HG03571 (cell line): Measurements from ENCODE around the gene DCUN1D2.

Experiments
- ATAC-seq: cut with Tn5 transposase; IDR thresholded peaks from one replicate; pipeline ENCODE4 v1.9.1; 2021; ENCODE audit not compliant: unreplicated experiment

DCUN1D2 gene

DNA sequence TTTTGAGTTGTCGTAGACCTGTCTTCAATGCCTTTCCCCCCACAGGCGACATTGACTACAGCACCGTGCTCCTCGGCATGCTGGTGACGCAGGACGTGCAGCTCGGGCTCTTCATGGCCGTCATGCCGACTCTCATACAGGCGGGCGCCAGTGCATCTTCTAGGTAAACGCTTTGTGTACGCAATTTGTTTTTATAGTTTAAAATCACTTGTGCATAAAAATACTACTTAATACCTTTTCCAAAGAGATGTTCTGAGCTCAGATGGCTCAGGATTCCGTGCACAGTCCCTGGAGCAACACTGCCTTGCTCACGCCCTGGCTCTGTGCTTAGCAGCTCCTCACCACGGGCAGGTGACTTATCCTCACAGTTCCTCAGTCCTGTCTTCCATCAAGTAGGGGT is 30.1 kb upstream of the DCUN1D2 start:
- ATAC-seq: no peak

DNA sequence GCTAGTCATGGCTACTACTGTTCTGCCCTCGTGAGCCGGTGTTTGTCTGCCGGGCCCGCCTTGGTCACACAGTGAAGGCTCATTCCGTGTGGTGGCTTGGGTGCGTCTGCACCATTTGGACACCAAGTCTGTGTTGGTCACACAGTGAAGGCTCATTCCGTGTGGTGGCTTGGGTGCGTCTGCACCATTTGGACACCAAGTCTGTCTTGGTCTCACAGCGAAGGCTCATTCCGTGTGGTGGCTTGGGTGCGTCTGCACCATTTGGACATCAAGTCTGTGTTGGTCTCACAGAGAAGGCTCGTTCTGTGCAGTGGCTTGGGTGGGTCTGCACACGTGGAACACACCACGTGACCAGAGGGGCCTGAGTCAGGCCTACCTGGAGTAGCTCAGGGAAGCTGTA is 29.0 kb upstream of the DCUN1D2 start:
- ATAC-seq: no peak

DNA sequence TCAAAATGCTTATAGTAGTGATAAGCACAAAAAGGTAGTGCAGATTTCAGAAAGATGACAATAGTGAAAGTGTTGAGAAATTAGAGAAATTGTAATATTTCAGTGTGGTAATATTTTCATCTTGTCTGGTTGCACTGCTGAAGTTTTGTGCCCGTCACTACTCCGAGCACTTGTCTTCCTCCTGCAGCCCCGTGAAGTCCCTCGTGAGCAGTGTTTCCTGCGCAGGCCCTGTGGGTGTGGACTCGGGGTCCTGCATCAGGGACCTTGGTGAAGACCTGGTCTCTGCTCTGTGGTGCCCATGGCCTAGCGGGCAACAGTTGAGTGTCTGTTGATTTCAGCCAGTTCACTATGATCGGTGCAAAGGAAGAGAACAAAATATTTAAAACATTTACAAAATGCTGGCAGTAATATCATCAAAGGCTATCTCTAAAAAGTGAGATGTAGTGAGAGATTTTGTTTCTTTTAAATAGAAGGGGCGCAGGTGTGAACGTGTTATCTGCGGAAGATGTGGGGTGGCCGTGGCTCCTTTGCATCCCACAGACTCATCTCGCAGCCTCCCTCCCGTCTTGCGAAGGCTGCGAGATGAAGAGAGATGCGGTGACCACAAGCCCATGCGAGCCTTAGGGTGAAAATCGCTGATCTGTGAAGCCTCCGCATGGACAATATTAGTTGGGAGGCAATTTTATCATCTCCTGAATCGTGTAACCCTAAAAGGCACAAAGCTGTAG is 27.7 kb upstream of the DCUN1D2 start:
- ATAC-seq: no peak

DNA sequence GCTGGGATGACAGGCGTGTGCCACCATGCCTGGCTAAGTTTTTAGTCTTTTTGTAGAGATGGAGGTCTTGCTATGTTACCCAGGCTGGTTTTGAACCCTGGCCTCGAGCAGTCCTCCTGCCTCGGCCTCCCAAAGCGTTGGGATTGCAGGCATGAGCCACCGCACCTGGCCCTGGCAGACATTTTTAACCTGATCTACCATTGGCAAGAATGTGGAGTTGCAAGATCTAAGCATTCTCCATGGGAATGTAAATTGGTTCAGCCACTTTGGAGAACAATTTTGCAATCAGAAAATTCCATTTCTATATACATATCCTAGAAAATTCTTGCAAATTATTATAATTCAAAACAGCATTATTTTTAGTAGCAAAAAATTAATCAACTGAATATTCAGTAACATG is 24.3 kb upstream of the DCUN1D2 start:
- ATAC-seq: no peak

DNA sequence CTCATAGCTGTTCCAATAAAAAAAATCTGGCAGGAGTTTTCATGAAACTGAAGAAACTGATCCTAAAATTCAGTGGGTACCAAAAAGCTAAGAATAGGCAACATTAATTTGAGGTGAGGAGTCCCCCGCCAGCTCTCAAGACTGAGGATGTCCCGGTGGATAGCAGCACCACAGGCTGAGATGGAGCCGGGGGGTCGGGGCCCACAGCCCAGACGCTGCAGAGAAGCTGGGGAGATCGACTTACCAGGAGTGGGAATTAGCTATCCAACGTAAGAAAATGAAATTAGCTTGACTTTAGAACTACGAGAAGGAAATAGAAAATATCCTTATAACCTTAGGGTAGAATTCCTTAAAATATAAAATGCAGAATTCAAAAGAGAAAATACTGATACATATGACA is 23.2 kb upstream of the DCUN1D2 start:
- no peak for ATAC-seq

DNA sequence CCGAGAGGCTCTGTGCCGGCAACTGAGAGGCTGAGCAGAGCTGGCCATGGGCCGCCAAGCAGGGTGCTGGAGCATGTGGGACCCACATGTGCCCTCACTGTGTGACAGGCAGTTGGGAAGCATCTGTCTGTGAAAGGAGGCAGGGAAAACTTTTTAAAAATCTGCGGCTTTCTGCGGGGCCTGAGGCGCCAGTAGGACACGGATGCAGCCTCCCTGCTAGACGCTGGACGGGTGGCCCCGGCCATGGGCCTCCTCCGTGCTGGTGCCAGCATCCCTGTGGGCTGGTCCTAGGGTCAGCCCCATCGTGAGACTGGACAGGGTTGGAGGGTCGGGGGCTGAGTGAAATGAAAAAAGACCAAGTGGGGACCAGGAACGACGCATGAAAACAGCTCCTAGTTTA is 20.9 kb upstream of the DCUN1D2 start:
- no peak for ATAC-seq

DNA sequence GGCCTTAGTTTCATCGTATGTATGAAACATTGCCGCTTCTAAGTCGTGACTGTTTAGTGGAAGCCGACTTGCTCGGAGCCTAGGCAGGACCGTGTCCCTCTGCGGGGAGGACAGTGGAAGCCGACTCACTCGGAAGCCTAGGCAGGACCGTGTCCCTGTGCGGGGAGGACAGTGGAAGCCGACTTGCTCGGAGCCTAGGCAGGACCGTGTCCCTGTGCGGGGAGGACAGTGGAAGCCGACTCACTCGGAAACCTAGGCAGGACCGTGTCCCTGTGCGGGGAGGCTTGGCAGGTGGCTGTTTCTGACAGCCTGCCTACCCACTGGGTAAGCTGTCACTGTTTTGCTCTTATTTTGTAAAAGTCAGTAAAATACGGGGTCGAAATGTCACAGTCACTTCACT is 20.4 kb upstream of the DCUN1D2 start:
- no peak for ATAC-seq

DNA sequence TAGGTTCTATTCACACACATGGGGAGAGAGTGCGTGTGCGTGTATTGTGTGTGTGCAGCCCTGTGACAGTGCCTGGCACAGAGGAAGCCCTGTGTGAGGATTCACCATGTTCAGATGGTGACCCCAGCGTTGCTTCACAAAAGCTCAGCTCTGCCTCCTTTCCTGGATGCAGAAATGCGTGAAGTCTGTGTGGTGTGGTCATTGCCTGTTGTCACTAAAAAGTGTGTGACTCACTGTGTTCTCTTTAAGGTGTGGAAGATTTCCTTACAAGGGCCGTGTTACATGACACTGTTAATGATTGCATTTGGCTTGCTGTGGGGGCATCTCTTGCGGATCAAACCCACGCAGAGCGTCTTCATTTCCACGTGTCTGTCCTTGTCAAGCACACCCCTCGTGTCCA is 19.5 kb upstream of the DCUN1D2 start:
- ATAC-seq: no peak

DNA sequence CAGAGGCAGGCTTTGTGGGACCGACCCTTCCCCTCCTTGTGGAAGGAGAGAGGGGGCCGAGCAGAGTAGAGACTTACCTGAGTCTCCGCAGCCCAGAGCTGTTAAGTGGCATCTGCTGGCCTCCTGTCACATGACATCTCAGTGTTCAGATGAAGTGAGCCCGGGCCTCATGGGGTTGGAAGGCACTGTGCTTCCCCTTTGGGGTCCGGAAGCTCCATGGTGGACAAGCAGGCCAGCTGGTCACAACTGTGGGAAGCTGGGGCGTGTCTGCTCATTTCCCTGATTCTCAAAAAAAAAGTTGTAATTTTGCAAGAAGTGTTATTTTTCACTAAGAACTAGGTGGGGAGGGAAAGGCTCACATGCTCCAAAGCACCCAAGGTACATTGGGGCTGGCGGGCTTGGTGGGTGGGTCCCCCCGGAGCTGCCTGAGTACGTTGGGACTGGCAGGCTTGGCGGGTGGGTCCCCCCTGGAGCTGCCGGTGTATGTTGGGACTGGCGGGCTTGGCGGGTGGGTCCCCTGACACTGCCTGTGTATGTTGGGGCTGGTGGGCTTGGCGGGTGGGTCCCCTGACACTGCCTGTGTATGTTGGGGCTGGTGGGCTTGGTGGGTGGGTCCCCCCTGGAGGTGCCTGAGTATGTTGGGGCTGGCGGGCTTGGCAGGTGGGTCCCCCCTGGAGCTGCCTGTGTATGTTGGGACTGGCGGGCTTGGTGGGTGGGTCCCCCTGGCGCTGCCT is 18.2 kb upstream of the DCUN1D2 start:
- no peak for ATAC-seq

DNA sequence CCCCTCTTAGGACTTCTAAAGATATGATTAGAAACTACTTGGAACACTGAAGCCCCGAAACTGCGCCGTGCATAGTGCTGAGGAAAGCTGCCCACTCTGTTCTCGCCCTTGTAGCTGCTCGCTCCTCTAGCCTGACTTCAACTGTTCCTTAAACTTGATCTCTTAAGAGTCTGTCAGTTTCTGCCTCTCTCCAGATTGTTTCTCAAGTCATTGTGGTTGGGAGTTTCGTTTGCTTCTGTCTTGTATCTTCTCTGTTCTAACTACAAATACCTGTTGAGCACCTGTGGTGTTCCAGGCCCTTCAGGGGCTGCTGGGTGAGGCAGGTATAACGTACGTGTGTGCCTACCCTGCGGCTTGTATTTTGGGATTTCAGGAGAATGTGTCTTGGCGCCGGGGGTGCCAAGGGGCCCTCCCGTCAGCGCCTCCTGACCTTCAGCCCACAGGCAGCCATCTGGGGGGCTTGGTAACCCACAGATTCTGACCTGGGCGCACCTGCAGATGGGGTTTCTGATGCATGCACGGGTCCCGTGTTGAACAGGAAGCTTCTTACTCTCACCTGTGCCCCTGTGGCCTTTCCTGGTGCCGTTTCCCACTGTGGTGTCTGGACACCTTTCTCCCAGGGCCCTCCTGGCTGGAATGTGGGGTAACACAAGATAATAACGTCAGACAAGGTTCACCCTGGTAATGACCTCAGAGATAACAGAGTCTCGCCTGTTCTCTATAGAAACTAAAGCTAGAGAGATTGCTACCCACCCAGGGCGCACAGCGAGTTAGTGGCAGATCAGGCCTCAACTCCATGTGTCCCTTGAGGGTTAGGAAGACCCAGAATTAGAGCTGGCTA is 17.2 kb upstream of the DCUN1D2 start:
- ATAC-seq: no peak

DNA sequence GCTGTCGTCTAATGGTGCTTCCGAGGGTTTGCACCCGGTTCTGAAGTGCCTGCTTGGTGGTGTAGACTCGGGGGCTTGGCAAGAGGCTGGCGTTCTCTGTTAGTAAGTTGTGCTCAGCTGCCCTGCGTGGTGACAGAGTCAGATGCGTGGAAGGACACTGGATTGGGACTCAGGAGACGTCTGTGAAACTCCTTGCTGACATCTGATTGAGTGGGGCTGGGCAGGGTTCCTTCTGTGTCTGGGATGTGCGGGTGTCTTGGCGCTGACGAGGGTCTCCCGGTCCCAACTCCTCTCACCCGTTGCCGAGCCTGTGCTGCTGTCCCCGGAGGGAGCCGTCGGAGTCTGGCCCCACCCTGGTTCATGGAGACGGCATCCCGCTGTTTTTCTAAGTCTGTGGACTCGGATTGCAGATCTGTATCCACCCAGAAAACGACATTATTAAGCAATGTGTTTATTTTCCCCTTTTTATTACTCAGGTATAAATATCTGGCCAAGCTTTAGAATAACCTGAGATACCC is 16.4 kb upstream of the DCUN1D2 start:
- ATAC-seq: no peak

DNA sequence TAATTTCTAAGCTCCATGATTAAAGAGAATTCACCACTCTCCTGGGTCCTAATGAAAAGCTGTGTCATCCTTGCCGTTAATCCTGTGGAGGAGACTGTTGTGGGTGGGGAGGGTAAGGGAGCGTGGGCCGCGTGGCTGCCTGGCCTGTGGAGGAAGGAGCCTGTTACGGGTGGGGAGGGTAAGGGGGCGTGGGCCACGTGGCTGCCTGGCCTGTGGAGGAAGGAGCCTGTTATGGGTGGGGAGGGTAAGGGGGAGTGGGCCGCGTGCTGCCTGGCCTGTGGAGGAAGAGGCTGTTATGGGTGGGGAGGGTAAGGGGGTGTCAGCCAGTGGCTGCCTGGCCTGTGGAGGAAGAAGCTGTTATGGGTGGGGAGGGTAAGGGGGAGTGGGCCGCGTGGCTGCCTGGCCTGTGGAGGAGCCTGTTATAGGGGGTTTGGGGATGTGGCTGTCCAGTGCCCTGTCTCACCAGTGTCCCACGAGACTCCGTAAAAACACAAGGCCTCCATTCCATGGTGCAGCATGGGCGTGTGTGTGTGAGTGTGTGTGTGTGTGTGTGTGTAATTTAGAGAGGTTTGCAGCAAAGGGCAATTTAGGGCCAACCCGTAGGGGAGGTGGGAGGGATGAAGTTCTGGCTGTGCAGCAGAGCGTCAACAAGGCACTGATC is 15.6 kb upstream of the DCUN1D2 start:
- no peak for ATAC-seq

DNA sequence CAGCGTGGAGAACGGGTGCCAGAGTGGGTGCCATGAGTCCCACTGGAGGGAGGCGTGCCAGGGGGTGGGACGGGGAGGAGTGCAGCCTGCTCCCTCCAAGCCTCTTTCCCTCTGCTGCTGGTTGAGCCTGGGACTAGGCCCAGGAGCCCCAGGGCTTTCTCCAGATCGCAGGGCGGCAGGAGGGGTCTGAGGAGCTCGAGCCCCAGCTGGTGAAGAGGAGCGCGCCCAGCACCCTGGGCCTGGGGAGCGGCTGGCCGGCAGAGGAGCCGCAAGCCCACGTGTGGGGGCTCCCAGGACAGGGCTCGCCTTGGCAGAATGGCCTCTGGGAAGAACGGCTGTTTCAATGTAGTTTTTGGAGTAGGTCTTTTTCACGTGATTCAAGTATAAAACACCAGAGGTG is 12.2 kb upstream of the DCUN1D2 start:
- no peak for ATAC-seq

DNA sequence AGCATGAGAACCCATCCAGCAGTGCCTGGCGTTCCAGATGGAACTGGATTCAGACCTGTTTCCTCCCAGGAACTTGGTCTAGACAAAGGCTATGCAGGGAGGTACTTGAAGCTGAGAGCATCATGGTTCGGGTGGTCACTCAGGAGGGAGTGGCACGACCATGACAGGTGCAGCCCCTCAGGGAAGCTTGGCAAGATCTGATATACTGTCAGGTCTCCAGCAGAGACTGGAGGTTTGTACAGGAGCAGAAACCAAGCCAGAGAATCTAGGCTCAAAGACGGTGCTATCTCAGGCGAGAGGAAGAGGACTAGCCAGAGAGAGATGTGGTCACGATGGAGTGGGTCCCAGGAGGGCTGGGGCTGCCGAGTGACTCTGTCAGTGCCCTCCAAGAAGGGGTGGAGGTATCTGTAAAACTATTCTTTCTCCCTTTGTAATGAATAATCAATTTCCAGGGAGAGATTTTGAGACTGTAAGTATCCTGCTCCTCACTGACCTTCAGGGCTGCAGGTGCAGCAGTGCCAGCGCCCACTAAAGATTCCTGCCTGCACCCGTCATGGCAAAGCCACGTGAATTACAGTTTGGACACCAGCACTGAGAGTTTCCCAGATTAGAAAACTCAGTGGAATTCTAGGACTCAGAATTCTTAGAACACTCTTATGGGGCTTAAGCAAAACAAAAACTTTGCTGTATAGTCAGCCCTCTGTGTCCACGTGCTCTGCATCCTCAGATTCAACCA is 10.2 kb upstream of the DCUN1D2 start:
- no peak for ATAC-seq

DNA sequence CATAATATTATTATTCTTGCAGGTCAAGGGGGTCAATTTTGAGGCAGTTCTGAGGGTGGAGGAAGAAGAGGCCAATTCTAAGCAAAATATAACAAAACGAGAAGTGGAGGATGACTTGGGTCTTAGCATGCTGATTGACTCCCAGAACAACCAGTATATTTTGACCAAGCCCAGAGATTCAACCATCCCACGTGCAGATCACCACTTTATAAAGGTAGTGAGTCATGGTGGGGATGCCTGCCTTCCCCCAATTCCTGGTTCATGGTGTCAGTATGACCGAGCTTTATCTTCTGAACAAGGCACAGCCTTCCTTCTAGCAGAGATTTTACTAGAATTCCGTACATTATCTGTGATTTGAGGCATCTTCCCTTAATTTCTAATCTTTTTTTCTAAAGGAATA is 9.4 kb upstream of the DCUN1D2 start:
- ATAC-seq: no peak

DNA sequence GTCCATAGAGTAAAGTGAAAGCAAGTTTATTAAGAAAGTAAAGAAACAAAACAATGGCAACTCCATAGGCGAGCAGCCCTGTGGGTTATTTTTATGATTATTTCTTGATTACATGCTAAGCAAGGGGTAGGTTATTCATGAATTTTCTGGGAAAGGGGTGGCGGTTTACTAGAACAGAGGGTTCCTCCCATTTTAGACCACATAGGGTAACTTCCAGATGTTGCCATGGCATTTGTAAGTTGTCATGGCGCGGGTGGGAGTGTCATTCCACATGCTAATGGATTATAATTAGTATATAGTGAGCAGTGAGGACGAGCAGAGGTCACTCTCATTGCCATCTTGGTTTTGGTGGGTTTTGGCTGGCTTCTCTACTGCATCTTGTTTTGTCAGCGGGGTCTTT is 8.4 kb upstream of the DCUN1D2 start:
- ATAC-seq: no peak

DNA sequence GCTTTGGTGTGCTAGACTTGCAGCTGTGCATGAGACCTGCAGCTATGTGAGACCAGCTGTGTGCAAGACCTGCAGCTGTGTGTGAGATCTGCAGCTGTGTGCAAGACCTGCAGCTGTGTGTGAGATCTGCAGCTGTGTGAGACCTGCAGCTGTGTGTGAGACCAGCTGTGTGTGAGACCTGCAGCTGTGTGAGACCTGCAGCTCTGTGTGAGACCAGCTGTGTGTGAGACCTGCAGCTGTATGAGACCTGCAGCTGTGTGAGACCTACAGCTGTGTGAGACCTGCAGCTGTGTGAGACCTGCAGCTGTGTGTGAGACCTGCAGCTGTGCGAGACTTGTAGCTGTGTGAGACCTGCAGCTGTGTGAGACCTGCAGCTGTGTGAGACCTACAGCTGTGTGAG is 6.7 kb upstream of the DCUN1D2 start:
- no peak for ATAC-seq

DNA sequence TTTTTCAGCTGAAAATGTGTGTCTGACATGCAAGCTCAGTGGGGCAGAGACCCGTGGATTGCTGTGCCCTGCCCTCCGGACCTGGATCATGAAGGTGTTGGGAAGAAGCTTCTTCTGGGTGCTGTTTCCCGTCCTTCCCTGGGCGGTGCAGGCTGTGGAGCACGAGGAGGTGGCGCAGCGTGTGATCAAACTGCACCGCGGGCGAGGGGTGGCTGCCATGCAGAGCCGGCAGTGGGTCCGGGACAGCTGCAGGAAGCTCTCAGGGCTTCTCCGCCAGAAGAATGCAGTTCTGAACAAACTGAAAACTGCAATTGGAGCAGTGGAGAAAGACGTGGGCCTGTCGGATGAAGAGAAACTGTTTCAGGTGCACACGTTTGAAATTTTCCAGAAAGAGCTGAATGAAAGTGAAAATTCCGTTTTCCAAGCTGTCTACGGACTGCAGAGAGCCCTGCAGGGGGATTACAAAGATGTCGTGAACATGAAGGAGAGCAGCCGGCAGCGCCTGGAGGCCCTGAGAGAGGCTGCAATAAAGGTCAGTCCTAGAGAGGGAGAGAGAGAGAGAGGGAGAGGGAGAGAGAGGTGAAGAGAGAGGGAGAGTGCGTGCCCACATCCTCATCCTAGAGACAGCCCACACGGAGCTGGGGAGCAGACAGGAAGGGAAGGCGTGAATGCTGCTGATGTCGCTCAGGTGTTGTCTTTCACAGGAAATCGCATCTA is 5.1 kb upstream of the DCUN1D2 start:
- ATAC-seq: no peak

DNA sequence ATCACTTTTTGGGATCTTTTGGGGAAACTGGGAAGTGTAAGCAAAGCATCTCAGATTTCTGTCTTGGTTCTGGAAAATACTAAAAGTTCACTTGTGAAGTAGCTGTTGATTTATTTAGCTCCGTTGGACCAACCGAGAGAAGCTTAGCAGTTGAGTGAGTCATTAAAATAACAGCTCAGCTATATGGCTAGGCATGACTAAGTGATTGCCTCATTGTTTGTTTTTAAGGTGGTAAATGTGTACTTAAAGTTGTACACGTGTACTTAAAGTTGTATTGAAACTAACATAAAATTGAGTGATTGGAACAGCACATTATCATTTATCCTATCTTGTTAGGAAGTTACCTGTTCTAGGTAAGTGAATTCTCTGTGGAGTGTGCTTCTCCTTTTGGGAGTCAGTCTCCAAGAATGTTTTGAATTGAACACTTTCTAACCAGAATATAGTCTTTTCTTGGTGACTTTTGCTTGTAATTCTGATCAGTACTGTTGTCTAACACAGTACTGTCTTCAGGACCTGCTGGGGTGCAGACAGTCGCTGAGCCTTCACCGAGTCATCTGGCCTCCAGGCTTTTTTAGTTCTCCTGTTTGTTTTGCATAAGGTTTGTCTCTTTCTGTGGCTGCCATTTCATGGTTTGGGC is 2.9 kb upstream of the DCUN1D2 start:
- ATAC-seq: no peak
